Measurements from ENCODE around the gene CIC.

CIC gene

DNA sequence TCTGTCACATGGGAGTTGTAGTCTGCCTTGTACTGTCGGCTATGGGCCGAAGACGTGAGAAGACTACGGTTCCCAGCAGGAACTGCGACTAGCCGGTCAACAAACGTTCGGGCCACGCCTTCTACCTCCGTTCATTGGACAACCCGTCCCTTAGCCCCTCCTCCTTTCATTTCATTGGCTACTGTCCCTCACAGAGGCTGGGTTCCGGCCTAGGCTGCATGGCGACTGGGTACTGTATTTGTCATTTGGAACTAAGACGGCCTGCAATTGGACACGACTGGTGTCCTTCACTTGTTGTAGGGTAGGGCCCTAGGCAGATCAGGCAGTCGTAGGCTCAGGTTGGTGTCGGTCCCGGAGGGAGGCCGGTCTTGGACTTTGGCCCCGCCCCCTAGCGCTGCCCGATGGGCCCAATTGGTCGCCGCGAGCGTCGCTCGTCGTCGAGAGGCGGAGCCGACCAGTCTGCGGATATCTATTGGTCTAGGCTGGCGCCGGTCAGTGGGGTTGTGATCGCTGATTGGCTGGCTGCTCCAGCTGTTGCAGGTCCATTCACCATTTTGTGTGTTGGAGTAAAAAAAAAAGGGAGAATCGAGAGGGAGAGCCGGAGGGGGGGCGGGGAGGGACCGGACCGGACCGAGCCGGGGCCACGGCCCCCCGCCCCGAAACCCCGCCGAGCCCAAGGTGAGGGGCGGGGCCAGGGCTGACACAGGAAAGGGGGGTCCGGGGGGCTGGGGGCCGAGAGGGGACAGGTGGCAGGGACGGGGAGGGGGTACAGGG, at the start of gene CIC:
Gene CIC (plus strand): TSS at position 549 of the 774 bp plus-strand sequence. CDS start 2,532 bp downstream, outside the sequence.
- DNase-seq (ENCODE audit: low read depth in 2 of 2): peak; percentile 99

DNA sequence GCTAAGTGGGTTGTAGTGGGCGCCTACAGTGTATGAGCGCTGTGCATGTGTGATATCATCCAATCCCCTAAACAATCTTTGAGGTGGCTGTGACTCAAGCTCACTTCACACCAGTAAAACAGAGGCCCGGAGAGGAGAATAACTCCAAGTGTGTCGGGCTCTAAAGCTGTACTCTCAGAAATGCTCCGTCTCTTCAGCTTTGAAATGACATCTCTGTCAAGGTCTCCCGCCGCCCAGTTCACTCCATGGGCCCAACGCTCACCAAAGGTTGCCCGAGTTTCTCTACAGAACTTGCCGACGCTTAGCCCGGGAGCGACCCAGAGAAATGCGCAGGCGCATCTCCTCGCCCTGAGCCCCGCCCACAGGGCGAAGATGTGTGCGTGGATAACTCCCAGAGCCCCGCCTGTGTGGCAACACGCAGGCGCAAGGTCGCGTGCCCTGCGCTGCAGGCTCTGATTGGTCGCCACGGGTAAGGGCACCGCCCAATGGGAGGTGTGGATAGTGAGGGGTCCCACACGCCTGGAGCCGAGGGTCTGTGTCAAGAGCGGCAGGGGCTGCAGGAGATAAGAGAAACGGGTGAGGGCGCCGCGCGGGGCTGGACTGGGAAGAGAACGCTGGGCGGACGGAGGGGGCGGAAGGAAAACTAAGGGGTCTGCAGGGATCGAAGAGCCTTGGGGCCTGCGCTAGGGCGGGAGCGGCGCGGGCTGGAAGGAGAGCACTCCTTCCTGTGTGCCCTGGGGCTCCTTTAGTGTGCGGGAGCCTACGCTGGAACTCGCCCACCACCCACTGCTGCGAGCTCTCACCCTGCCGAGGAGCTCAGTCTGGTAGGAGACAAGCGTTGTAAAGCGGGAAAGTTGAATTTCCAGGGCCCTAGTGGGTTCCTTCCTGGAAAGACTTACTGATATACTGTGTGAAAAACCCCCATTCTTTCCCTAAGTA, 49.0 kb upstream of the CIC start, which contains the start of gene ZNF526:
Gene ZNF526 (plus strand): TSS at position 501 of the 939 bp plus-strand sequence. CDS start 4,092 bp downstream, outside the sequence.
- DNase-seq (ENCODE audit: low read depth in 2 of 2): peak; percentile 97

DNA sequence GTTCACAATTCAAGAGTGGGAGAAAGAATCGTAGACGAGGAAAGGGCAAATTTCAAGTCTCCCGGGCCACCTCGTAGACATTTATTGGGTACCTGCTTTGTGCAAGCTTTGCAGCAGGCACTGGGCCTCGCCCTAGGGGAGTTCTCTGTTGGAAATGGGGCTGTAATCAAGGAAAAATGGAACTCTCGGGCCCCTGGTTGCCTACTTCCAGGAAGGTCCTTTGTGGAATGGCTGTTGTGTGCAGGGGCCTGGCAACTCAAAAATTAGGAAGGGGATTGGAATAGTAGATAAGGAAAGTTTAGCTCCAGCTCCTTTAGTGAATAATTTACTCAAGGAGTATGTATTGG, 48.3 kb upstream of the CIC start:
- DNase-seq (ENCODE audit: low read depth in 2 of 2): no peak

DNA sequence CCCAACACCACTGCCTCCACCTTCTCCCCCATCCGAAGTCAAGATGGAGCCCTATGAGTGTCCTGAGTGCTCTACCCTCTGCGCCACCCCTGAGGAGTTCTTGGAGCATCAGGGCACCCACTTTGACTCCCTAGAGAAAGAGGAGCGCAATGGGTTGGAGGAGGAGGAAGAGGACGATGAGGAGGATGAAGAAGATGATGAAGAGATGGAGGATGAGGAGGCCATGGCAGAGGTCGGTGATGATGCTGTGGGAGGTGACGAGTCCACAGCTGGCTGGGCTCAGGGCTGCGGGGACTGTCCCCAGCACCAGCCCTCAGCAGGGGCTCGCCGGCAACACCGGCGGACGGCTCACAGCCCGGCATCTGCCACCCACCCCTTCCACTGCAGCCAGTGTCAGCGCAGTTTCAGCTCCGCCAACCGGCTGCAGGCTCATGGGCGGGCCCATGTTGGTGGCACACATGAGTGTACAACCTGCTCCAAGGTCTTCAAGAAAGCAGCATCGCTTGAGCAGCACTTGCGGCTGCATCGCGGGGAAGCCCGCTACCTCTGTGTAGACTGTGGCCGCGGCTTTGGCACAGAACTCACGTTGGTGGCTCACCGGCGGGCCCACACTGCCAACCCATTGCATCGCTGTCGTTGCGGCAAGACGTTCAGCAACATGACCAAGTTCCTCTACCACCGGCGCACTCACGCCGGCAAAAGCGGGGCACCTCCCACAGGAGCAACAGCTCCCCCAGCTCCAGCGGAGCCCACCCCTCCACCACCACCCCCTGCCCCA, 43.9 kb upstream of the CIC start:
- no peak for DNase-seq (ENCODE audit: low read depth in 2 of 2)

DNA sequence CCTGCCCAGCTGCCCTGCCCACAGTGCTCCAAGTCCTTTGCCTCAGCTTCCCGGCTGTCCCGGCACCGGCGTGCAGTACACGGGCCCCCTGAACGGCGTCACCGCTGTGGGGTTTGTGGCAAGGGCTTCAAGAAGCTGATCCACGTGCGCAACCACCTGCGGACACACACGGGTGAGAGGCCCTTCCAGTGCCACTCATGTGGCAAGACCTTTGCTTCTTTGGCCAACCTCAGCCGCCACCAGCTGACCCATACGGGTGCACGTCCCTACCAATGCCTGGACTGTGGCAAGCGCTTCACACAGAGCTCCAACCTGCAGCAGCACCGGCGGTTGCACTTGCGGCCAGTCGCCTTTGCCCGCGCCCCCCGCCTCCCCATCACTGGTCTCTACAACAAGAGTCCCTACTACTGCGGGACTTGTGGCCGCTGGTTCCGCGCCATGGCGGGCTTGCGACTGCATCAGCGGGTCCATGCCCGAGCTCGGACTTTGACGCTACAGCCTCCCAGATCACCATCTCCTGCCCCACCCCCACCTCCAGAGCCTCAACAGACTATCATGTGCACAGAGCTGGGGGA, 43.2 kb upstream of the CIC start:
- no peak for DNase-seq (ENCODE audit: low read depth in 2 of 2)

DNA sequence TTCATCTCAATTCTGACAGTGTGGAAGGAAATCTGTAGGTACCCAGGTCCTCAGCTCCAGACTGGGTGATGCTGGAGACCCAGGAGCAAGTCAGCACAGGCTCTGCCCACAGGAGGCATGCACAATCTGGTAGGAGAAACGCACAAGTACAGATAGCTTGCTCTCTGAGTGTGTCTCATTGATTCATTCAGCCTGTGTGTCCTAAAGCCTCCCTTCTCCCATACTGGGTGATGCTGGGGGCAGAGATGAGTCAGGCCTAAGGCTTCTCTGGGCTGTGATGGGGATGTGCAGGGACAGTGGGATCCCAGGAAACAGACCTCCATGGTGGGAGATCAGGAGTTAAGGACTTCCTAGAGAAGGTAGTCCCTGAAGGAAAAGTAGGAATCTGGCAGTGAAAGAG, 42.2 kb upstream of the CIC start:
- no peak for DNase-seq (ENCODE audit: low read depth in 2 of 2)

DNA sequence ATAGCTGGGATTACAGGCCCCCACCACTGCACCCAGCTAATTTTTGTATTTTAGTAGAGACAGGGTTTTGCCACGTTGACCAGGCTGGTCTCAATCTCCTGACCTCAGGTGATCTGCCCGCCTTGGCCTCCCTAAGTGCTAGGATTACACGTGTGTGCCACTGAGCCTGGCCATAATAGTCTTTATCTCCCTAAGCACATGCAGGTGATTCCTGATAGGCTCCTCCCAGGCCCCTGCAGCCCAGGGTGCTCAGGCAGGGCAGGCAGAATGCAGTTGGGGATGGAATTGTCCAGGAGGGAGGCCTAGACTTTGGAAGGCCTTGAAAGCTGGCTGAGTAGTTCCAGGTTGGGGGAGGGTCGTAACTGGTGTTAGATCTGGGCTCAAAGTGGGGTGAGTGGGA, 40.4 kb upstream of the CIC start:
- no peak for DNase-seq (ENCODE audit: low read depth in 2 of 2)

DNA sequence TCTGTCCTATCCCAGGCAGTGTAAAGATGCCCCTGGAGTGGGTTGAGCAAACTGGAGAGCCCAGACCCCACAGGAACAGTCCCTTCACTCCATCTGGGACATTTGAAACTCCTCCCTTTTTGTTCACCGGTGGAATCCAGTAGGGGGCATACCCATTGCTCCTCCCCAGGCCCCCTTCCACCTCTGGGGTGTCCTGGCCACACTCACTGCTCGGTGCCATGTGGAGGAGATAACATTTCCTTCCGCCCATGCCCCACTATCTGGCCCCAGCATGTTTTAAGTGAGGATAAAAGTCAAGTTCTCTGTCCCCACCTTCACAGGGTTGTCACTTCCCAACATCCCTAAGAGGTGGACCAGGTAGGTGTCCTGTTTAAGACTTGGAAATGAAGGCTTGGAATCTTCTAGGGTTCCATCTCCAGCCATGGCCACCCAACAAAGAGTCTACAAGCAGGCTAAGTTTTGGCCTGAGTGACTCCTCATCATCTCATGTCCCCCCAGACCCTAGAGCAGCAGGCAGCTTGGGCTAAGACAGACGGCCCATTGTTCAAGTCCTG, 39.7 kb upstream of the CIC start:
- DNase-seq (ENCODE audit: low read depth in 2 of 2): no peak

DNA sequence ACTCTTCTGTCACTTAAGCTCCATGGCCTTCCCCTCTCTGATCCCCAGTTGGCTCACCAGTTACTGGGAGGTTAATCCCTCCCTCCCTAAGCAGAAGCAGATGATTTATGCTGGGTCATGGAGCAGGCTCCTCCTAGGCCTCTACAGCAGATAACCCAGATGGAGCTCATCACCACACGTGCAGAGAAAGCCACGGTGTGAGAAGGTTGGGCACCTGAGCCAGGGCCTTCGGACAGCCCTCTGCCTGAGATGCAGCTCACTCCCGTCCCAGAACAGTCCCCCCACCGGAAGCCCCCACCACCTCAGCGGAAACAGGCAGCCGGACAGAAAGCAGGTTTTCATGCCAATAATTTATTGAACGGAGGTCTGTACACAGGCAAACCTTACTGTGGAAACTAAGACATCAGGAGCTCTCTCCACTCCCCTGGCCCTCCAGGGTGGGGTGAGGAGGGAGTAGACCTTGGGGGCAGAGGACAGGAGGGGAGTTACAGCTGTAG, 39.1 kb upstream of the CIC start:
- DNase-seq (ENCODE audit: low read depth in 2 of 2): no peak

DNA sequence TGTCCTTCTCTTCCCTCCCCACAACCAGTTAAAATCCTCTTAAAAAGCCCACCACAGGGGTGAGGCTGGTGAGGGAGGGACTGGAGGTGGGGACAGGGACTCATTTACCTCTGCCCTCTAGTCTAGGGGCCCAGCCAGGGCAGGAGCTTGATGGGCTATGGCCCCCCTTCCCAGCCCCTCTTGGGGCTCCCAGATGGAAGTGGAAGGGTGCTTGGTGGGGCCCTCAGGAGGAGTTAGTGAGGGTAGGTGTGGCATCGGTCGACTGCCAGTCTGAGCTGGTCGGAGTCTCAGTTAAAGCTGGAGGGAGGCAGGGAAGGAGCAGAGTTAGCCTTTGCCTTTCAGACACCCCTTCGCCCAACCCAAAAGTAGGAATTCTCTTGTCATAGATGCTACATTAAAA, 38.5 kb upstream of the CIC start:
- DNase-seq (ENCODE audit: low read depth in 2 of 2): no peak

DNA sequence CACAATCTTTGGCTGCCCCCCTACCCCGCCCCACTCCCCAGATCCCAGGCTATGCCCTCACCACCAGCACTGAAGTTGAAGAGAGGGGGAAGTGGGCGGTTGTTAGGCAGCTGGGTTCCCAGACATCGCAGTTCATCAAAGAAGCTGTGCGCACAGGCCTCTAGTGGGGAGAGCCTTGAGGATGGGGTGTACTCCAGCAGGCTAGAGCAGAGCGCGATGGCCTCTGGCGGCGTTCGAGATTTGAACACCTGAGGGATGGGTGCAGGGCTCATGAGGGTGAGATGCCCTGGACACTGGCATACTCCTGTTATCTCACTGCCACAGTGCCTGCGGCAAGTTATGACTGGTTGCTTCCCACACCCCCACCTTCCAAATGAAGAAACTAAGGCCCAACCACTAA, 36.6 kb upstream of the CIC start:
- DNase-seq (ENCODE audit: low read depth in 2 of 2): no peak

DNA sequence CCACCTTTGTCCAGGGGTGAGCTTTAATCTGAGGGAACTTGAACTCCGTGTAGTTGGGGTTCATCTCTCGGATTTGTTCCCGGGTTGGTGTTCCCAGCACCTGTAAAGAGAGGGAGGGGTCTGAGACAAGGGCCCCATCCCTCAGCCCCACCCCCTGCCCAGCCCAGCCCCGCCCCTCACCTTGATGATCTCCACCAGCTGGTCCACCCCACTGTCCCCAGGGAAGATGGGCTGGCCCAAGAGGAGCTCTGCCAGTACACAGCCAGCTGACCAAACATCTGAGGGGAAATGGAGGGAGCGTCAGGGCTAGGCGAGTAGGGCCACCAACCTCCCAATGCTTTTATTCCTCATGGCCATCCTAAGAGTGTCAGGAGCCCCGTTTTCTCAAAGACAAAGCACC, 35.9 kb upstream of the CIC start:
- DNase-seq (ENCODE audit: low read depth in 2 of 2): no peak

DNA sequence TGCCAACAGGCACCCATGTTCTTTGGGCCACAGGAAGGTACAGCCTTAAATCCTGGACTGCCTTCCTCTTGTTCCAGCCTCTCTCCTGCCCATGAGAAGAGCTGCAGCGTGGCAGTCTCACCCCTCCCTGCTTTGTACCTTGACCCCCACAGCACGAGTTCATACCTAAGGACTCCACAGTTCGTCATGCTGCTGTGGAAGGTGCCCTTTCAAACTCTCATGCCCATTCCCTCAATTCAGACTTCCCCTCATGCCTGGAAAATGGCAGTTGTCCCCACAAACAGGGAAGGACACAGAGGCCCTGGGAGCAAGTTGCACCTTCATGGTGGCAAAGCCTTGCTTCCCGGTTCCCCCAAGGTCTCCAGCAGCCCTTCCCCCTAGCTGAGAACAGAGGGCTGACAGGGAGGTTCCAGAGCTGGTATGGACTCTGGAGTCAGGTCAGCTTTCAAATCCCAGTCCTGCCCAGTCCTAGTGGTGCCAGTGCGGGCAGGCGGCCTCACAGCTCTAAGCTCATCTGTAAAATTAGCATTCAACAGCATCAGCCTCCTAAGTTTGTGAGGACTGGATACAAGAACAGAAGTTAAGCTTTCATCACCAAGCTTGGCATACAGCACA, 35.3 kb upstream of the CIC start:
- DNase-seq (ENCODE audit: low read depth in 2 of 2): no peak

DNA sequence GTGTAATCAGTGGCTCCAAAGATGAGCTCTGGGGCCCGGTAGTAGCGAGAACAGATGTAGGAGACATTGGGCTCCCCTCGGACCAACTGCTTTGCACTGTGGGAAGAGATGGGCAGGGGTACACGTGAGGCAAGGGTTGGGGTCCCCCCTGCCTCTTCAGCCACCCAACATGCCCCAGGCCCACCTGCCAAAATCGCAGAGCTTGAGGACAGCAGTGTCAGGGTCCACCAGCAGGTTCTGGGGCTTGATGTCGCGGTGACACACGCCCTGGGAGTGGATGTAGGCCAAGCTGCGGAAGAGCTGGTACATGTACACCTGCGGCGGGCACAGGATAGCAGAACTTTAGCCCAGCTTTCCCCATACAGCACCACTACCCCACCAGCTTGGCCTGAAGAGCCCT, 34.7 kb upstream of the CIC start:
- DNase-seq (ENCODE audit: low read depth in 2 of 2): no peak

DNA sequence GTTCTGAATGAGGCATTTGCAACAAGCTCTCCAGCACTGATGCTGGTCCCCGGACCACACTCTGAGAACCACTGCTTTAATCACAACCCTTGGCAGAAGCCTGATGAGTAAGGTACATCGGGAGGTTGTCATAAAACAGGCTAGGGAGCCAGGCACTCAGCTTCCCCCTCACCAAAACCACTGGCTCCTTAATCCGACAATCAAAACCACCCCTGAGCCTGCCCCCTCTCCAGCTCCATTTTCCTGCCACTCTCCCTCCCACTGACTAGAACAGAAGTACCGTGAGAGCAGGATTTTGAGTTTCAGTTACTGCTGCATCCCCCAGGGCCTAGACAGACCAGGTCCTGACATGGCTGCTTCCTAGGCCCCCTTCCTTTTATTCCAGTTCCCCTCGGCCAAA, 33.9 kb upstream of the CIC start:
- DNase-seq (ENCODE audit: low read depth in 2 of 2): no peak

DNA sequence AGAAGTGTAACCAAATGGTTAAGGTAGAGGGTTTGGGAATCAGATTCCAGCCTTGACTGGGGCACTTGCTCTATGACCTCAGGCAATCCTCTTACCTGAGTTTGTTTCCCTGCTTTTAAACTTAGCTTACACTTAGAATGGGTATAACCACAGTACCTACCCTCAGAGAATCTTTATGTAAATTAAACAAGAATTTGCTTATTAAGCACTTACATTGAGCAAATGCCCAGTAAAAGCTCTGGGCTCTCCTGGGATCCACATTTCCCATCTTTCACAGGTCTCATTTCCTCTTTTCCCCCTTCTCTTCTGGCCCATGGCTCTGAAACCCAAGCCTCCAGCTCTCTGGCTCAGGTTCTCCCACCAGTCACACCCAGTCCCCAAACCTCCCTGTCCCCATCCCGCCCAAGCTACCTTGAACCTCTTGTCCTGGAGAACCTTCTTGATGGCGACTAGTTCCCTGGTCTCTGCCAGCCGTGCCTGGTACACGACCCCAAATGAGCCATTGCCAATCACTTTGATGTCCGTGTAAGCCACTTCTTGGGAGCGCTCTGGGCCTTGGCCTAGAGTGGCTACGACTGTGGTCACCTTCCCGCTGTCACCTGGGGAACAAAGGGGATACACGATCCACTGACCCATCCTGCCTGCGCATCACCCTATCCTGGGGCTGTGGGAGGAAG, 29.4 kb upstream of the CIC start:
- no peak for DNase-seq (ENCODE audit: low read depth in 2 of 2)

DNA sequence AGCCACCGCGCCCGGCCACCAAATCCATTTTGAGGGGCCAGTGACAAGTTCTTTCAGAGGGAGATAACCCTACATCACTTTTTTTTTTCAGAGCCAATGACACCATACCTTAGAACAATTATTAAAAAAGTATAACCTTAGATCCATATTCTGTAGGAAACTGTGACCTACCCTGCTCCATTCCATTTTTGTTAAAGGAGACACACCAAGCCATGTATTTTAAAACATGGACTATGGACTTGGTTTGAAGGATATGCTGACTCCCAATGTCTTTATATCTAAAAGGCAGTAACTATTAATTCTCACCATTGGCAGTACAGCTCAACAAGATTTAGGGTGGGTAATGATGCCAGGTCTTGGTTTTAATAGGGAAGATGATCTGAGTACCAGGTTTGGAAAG, 27.8 kb upstream of the CIC start:
- DNase-seq (ENCODE audit: low read depth in 2 of 2): no peak

DNA sequence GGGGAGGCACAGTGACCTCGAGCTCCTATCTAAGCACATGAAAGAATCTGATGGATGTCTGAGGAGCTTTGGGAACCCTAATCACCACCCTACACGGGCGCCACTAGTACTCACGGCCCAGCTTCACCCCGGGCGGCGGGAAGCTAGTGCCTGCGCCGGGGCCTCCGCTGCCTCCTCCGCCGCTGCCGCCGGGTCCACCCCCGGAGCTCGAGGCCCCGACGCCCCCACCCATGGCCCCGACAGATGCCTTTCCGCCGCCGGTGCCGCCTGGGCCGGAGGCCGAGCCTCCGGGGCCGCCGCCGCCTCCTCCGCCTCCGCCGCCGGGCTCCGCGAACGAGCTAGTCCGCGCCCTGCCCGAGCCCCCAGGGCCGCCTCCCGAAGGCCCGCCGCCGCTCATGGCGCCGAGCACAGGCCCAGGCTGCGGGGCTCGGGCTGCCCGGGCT, 27.0 kb upstream of the CIC start:
- DNase-seq (ENCODE audit: low read depth in 2 of 2): no peak

DNA sequence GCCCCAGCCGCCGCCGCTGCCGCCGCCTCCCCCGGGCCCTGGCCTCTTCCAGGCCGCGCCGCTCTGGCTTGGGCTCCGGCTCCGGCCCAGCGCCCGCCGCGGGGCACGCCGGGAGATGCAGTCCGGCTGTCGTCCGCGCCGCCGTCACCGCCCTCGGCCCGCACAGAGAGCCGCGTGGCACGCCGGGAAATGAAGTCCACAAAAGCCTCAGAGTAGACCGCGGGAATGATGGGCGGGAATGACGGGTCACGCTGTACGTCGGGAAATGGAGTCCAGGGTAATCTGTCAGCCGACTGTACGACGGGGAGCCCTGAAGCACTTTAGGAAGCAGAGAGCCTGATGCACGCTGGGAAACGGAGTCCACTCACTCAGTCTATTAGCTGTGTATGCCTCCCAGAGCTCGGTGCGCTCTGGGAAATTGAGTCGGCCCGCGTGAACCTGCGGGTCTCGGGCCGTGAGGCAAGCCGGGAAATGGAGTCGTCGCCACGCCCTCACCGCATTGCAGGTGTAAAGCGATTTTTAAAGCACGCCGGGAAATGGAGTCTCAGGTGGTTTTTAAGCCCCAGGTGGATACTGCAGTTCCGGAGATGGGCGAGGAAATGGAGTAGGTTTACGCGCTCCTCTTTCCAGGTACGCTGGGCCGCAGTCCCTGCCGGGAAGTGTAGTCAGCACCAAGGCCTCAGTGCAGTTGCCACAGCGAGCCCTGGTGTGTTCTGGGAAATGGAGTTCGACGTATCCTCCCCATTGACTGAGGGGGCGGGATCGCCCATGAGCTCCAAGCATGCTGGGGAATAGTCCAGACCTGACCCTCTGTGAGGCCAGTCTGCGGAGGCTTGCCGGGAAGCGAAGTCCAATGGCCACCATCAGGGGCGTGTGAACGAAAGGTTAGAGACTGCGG, 26.3 kb upstream of the CIC start, which contains the start of gene GSK3A:
Gene GSK3A (minus strand): TSS at position 91 of the 898 bp plus-strand sequence. CDS start 137 bp downstream, outside the sequence.
- DNase-seq (ENCODE audit: low read depth in 2 of 2): peak; percentile 91 to 93
